H9 (cell line): ENCODE data around the gene TENM4. TPM values are rescaled to one million over a fixed set of nuclear protein-coding genes. Genes with fewer than 3 reads are reported as not detected.

ENCODE experiments used
- DNase-seq: peaks from one replicate; pipeline ENCODE4 v3.0.0-alpha.2; 2017
- H2AFZ ChIP-seq: one replicate; pipeline ENCODE4 v1.6.1; 2013; ENCODE audit warnings: mild to moderate bottlenecking, low read length, control low read depth, moderate library complexity
- H2AK5ac ChIP-seq: 2 replicates; pipeline ENCODE4 v1.6.1; 2013; ENCODE audit warnings: low read length, control low read depth, mixed read lengths; ENCODE audit not compliant: insufficient read length
- H2BK120ac ChIP-seq: one replicate; pipeline ENCODE4 v1.6.1; 2013; ENCODE audit warnings: low read depth, mild to moderate bottlenecking, low read length, control low read depth, inconsistent platforms; ENCODE audit not compliant: poor library complexity, severe bottlenecking
- H2BK12ac ChIP-seq: 2 replicates; pipeline ENCODE4 v1.6.1; 2013; ENCODE audit warnings: low read length, control low read depth, mixed read lengths, low read depth; ENCODE audit not compliant: insufficient read length
- H2BK15ac ChIP-seq: 2 replicates; pipeline ENCODE4 v1.6.1; 2013; ENCODE audit warnings: low read depth, low read length, control low read depth
- H2BK20ac ChIP-seq: one replicate; pipeline ENCODE4 v1.6.1; 2013; ENCODE audit warnings: low read depth, mild to moderate bottlenecking, low read length, control low read depth, inconsistent platforms; ENCODE audit not compliant: poor library complexity, severe bottlenecking
- H2BK5ac ChIP-seq: 2 replicates; pipeline ENCODE4 v1.6.1; 2013; ENCODE audit warnings: low read length, control low read depth, mixed read lengths; ENCODE audit not compliant: insufficient read length
- H3K14ac ChIP-seq: 2 replicates; pipeline ENCODE4 v1.6.1; 2013; ENCODE audit warnings: low read length, control low read depth; ENCODE audit not compliant: insufficient read depth
- H3K18ac ChIP-seq: 2 replicates; pipeline ENCODE4 v1.6.1; 2013; ENCODE audit warnings: low read depth, mild to moderate bottlenecking, mixed read lengths, low read length, control low read depth; ENCODE audit not compliant: insufficient read length
- H3K23ac ChIP-seq: 2 replicates; pipeline ENCODE4 v1.6.1; 2013; ENCODE audit warnings: low read length, control low read depth, mixed read lengths, low read depth; ENCODE audit not compliant: insufficient read length
- H3K23me2 ChIP-seq: 2 replicates; pipeline ENCODE4 v1.6.1; 2013; ENCODE audit warnings: low read depth, mild to moderate bottlenecking, mixed read lengths, low read length, control low read depth; ENCODE audit not compliant: insufficient read length, poor library complexity, severe bottlenecking
- H3K27ac ChIP-seq: 2 replicates; pipeline ENCODE4 v1.5.1; 2013; ENCODE audit warnings: low read length, control low read depth, mixed read lengths, low read depth; ENCODE audit not compliant: insufficient read length
- H3K27me3 ChIP-seq: 2 replicates; pipeline ENCODE4 v1.6.1; 2013; ENCODE audit warnings: low read length, control low read depth, inconsistent platforms; ENCODE audit not compliant: insufficient read depth
- H3K4ac ChIP-seq: 2 replicates; pipeline ENCODE4 v1.6.1; 2013; ENCODE audit warnings: low read depth, mild to moderate bottlenecking, control low read depth, inconsistent platforms, low read length, moderate library complexity
- H3K4me1 ChIP-seq: 2 replicates; pipeline ENCODE4 v1.6.1; 2013; ENCODE audit warnings: low read length, control low read depth, inconsistent platforms; ENCODE audit not compliant: insufficient read depth
- H3K4me2 ChIP-seq: 2 replicates; pipeline ENCODE4 v1.6.1; 2013; ENCODE audit warnings: low read length, control low read depth, mixed read lengths; ENCODE audit not compliant: insufficient read length, insufficient read depth
- H3K56ac ChIP-seq: 2 replicates; pipeline ENCODE4 v1.6.1; 2013; ENCODE audit warnings: low read depth, mild to moderate bottlenecking, mixed read lengths, low read length, control low read depth; ENCODE audit not compliant: insufficient read length
- H3K79me1 ChIP-seq: 2 replicates; pipeline ENCODE4 v1.6.1; 2013; ENCODE audit warnings: low read depth, mild to moderate bottlenecking, moderate library complexity, low read length, control low read depth, inconsistent platforms; ENCODE audit not compliant: insufficient read depth, poor library complexity, severe bottlenecking
- H3K79me2 ChIP-seq: 2 replicates; pipeline ENCODE4 v1.6.1; 2013; ENCODE audit warnings: low read length, control low read depth, inconsistent platforms; ENCODE audit not compliant: insufficient read depth
- H3K9ac ChIP-seq: 2 replicates; pipeline ENCODE4 v1.6.1; 2013; ENCODE audit warnings: low read length, control low read depth, mixed read lengths; ENCODE audit not compliant: insufficient read length; ENCODE audit errors: extremely low read depth
- H3K9me3 ChIP-seq: one replicate; pipeline ENCODE4 v1.6.1; 2013; ENCODE audit warnings: low read depth, low read length, inconsistent platforms; ENCODE audit not compliant: control insufficient read depth
- H3T11ph ChIP-seq: one replicate; pipeline ENCODE4 v1.6.1; 2013; ENCODE audit warnings: mild to moderate bottlenecking, low read length, control low read depth, inconsistent platforms
- H4K20me1 ChIP-seq: one replicate; pipeline ENCODE4 v1.6.1; 2013; ENCODE audit not compliant: control insufficient read depth, insufficient read length, insufficient read depth
- H4K5ac ChIP-seq: 2 replicates; pipeline ENCODE4 v1.6.1; 2013; ENCODE audit warnings: low read depth, mild to moderate bottlenecking, mixed read lengths, low read length, control low read depth; ENCODE audit not compliant: insufficient read length
- H4K8ac ChIP-seq: replicated peaks from 2 replicates; pipeline ENCODE4 v1.6.1; 2013; ENCODE audit warnings: low read length, control low read depth, mixed read lengths, low read depth; ENCODE audit not compliant: insufficient read length
- H4K91ac ChIP-seq: 2 replicates; pipeline ENCODE4 v1.6.1; 2013; ENCODE audit warnings: low read depth, mild to moderate bottlenecking, moderate library complexity, mixed read lengths, low read length, control low read depth; ENCODE audit not compliant: insufficient read length
- H3K27ac Mint-ChIP-seq, 3 experiments: 2 replicates in 2 of 3; 3 replicates in 1 of 3; pipeline ENCODE4 v1.8.0; 2020 to 2021; ENCODE audit warnings: mixed read lengths in 3 of 3, mild to moderate bottlenecking in 1 of 3, moderate library complexity in 1 of 3
- H3K27me3 Mint-ChIP-seq: 2 replicates; pipeline ENCODE4 v1.8.0; 2021; ENCODE audit warnings: low read depth, mild to moderate bottlenecking, moderate library complexity, mixed read lengths
- H3K36me3 Mint-ChIP-seq, 3 experiments: 2 replicates in 2 of 3; 3 replicates in 1 of 3; pipeline ENCODE4 v1.8.0; 2020 to 2021; ENCODE audit warnings: low read depth in 3 of 3, mixed read lengths in 3 of 3; ENCODE audit not compliant: insufficient read depth in 1 of 3
- H3K4me1 Mint-ChIP-seq, 2 experiments: 2 replicates each; pipeline ENCODE4 v1.8.0; 2020; ENCODE audit warnings: mixed read lengths in 2 of 2
- H3K4me3 Mint-ChIP-seq, 2 experiments: 2 replicates in 1 of 2; 3 replicates in 1 of 2; pipeline ENCODE4 v1.8.0; 2020 to 2021; ENCODE audit warnings: mild to moderate bottlenecking in 2 of 2, mixed read lengths in 2 of 2, moderate library complexity in 1 of 2
- H3K9me3 Mint-ChIP-seq, 2 experiments: 2 replicates in 1 of 2; 3 replicates in 1 of 2; pipeline ENCODE4 v1.8.0; 2020; ENCODE audit warnings: mild to moderate bottlenecking in 2 of 2, mixed read lengths in 2 of 2, moderate library complexity in 1 of 2
- CTCF ChIP-seq: fragments of 200-600 bp; sonication (generic); conservative IDR thresholded peaks from 3 replicates; pipeline ENCODE4 v1.8.0; 2021; ENCODE audit warnings: antibody characterized with exemption, mild to moderate bottlenecking
- WGBS: extraction: QIAGEN DNeasy Blood & Tissue Kit; methylation state at CpG from one replicate; pipeline ENCODE4 v1.1.7; 2013; ENCODE audit warnings: missing lambda C conversion rate, low lambda C conversion rate, mixed read lengths; ENCODE audit not compliant: insufficient read length; ENCODE audit errors: extremely low coverage; 5-methylcytosine and 5-hydroxymethylcytosine counted together
- total RNA-seq: library from RNA; stranded (reverse); gene quantifications from 2 replicates; pipeline ENCODE4 v1.2.1, GENCODE V29; 2021

The TENM4 gene
- total RNA-seq, 1 experiment from 2014 or later, result 4.6 TPM

GRCh38 chr11:78748918-78749690 lies 691.7 kb downstream of the TENM4 start:
- Histone ChIP-seq H3K4me1 (no peaks in the 10 kb centered on the region), H3K18ac (no peak overlapping the region), H4K5ac (no peak overlapping the region), H3K23ac (no peak overlapping the region), H2BK20ac (no peak overlapping the region), H4K91ac (no peak overlapping the region), H2AFZ (no peak overlapping the region), H3K14ac (no peak overlapping the region), H2BK5ac (no peak overlapping the region), H3K23me2 (no peaks in the 10 kb centered on the region), H3T11ph (no peak overlapping the region), H2AK5ac (no peak overlapping the region), H4K20me1 (no peaks in the 10 kb centered on the region), H3K79me2 (no peaks in the 10 kb centered on the region), H3K9ac (no peak overlapping the region), H3K4me2 (no peak overlapping the region), H2BK12ac (no peak overlapping the region), H3K27ac (no peak overlapping the region), H3K79me1 (no peaks in the 10 kb centered on the region), H3K27me3 (no peaks in the 10 kb centered on the region), H2BK15ac (no peak overlapping the region), H2BK120ac (no peak overlapping the region), H4K8ac (no peak overlapping the region), H3K9me3 (no peaks in the 10 kb centered on the region), H3K56ac (no peak overlapping the region), H3K4ac (no peak overlapping the region)
- no peak overlapping the region for H3K4me3 Mint-ChIP-seq
- no peak overlapping the region for H3K27ac Mint-ChIP-seq
- no CpG with 5 or more reads among the region's 7 CpGs for WGBS
- no peaks in the 10 kb centered on the region for H3K4me1 Mint-ChIP-seq
- no peaks in the 10 kb centered on the region for H3K36me3 Mint-ChIP-seq
- H3K9me3 Mint-ChIP-seq, result no peaks in the 10 kb centered on the region
- peaks cover 3% of the 10 kb centered on the region for H3K27me3 Mint-ChIP-seq
- no peak for DNase-seq
- no peak for TF ChIP-seq CTCF
